Activated CD4-positive, alpha-beta T cell treated with anti-CD3 and anti-CD28 coated beads for 36 hours (primary cell): Measurements from ENCODE around the gene ELAVL1. TPM values are rescaled to one million over a fixed set of nuclear protein-coding genes. Genes with fewer than 3 reads are reported as not detected.

Experiments used
- ATAC-seq: fragments of 200-7000 bp; cut with Tn5 transposase; one replicate; pipeline ENCODE4 v1.10.0; 2021; ENCODE audit warnings: mild to moderate bottlenecking, moderate library complexity
- CTCF ChIA-PET: fragments of 350-600 bp; sonication (Branson Sonifier 250); formaldehyde crosslinking; loops from one replicate; lab custom pipeline; 2021; ENCODE audit warnings: antibody characterized with exemption; lab: Charles Lee
- POLR2A ChIA-PET: fragments of 350-600 bp; sonication (Branson Sonifier 250); formaldehyde crosslinking; loops from one replicate; lab custom pipeline; 2021; ENCODE audit warnings: antibody characterized with exemption, inconsistent platforms; lab: Charles Lee
- DNase-seq: peaks from one replicate; pipeline ENCODE4 v3.0.0-alpha.2; 2020
- H3K27ac Mint-ChIP-seq: one replicate; pipeline ENCODE4 v1.8.0; 2021; ENCODE audit warnings: mixed read lengths
- H3K27me3 Mint-ChIP-seq: one replicate; pipeline ENCODE4 v1.8.0; 2021; ENCODE audit warnings: mixed read lengths
- H3K36me3 Mint-ChIP-seq: one replicate; pipeline ENCODE4 v1.8.0; 2021; ENCODE audit warnings: low read depth, mixed read lengths
- H3K4me1 Mint-ChIP-seq: one replicate; pipeline ENCODE4 v1.8.0; 2021; ENCODE audit warnings: mixed read lengths
- H3K4me3 Mint-ChIP-seq: one replicate; pipeline ENCODE4 v1.8.0; 2021; ENCODE audit warnings: mild to moderate bottlenecking, moderate library complexity, mixed read lengths
- H3K9me3 Mint-ChIP-seq: one replicate; pipeline ENCODE4 v1.8.0; 2021; ENCODE audit warnings: low read depth, mixed read lengths
- intact Hi-C, 2 experiments: fragments of 100-400 bp; cut with DNase I in 1 of 2; cut with micrococcal nuclease in 1 of 2; formaldehyde crosslinking; loops; one replicate each; pipeline versions ENCODE4 v1.14.2 to v1.15.1; 2022 to 2024; cut with DNase I, micrococcal nuclease
- total RNA-seq, 2 experiments: library from RNA; stranded (reverse); gene quantifications; one replicate each; pipeline ENCODE4 v1.2.3, GENCODE V29; 2021

ELAVL1 gene
- total RNA-seq, 2 experiments from 2014 or later: 149 to 184 TPM

GRCh38 chr19:7983286-7983950 lies 22.0 kb downstream of the ELAVL1 start:
- Mint-ChIP-seq H3K4me3 (no peak overlapping the region), H3K9me3 (no peaks in the 10 kb centered on the region), H3K36me3 (peaks cover 40% of the 10 kb centered on the region), H3K4me1 (no peaks in the 10 kb centered on the region), H3K27me3 (no peaks in the 10 kb centered on the region), H3K27ac (no peak overlapping the region)
- ChIA-PET POLR2A (no interaction called here), CTCF (interaction anchor here (0.6 kb wide), 1 partner anchor 869 kb away, joined by 4 read pairs; no protein-coding TSS in a partner anchor)
- ATAC-seq: no peak
- intact Hi-C loops: no loop called here
- no peak for DNase-seq

- intact Hi-C loops: no loop called here
- POLR2A ChIA-PET: no interaction called here
Measured at GRCh38 chr19:7982651-7983099, 22.8 kb downstream of the ELAVL1 start.

GRCh38 chr19:7982103-7982502 lies 23.3 kb downstream of the ELAVL1 start:
- intact Hi-C loops: no loop called here

More at GRCh38 chr19:7982651-7983099, 22.8 kb downstream of the ELAVL1 start:
- H3K27me3 Mint-ChIP-seq: no peaks in the 10 kb centered on the region
- DNase-seq (no peak), ATAC-seq (no peak)
- H3K9me3 Mint-ChIP-seq: no peaks in the 10 kb centered on the region
- no peaks in the 10 kb centered on the region for H3K4me1 Mint-ChIP-seq
- H3K4me3 Mint-ChIP-seq: no peak overlapping the region
- no peak overlapping the region for H3K27ac Mint-ChIP-seq
- CTCF ChIA-PET: interaction anchor here (0.6 kb wide), 2 partner anchors 281 to 868 kb away, joined by 3 to 4 read pairs; no protein-coding TSS in a partner anchor
- peaks cover 34% of the 10 kb centered on the region for H3K36me3 Mint-ChIP-seq

GRCh38 chr19:7981661-7982060 lies 23.8 kb downstream of the ELAVL1 start:
- no peak overlapping the region for H3K4me3 Mint-ChIP-seq
- intact Hi-C loops: no loop called here
- no peak for DNase-seq
- no peaks in the 10 kb centered on the region for H3K9me3 Mint-ChIP-seq
- ATAC-seq: no peak
- H3K36me3 Mint-ChIP-seq: peaks cover 28% of the 10 kb centered on the region
- ChIA-PET CTCF (no interaction called here), POLR2A (no interaction called here)
- no peak overlapping the region for H3K27ac Mint-ChIP-seq
- no peaks in the 10 kb centered on the region for H3K4me1 Mint-ChIP-seq
- no peaks in the 10 kb centered on the region for H3K27me3 Mint-ChIP-seq

More at GRCh38 chr19:7982103-7982502, 23.3 kb downstream of the ELAVL1 start:
- peaks cover 29% of the 10 kb centered on the region for H3K36me3 Mint-ChIP-seq
- H3K27me3 Mint-ChIP-seq: no peaks in the 10 kb centered on the region
- H3K9me3 Mint-ChIP-seq: no peaks in the 10 kb centered on the region
- H3K27ac Mint-ChIP-seq: no peak overlapping the region
- DNase-seq (no peak), ATAC-seq (no peak)
- CTCF ChIA-PET: interaction anchor here (0.6 kb wide), 1 partner anchor 281 kb away, joined by 3 read pairs; no protein-coding TSS in a partner anchor
- POLR2A ChIA-PET: no interaction called here
- H3K4me3 Mint-ChIP-seq: no peak overlapping the region
- H3K4me1 Mint-ChIP-seq: no peaks in the 10 kb centered on the region

- peaks cover 24% of the 10 kb centered on the region for H3K36me3 Mint-ChIP-seq
- intact Hi-C loops: no loop called here
- no peaks in the 10 kb centered on the region for H3K9me3 Mint-ChIP-seq
- no peaks in the 10 kb centered on the region for H3K4me1 Mint-ChIP-seq
- DNase-seq: no peak
- CTCF ChIA-PET: no interaction called here
- no peak overlapping the region for H3K4me3 Mint-ChIP-seq
- ATAC-seq: no peak
- no peak overlapping the region for H3K27ac Mint-ChIP-seq
- POLR2A ChIA-PET: no interaction called here
- H3K27me3 Mint-ChIP-seq: no peaks in the 10 kb centered on the region
Measured at GRCh38 chr19:7981199-7981598, 24.2 kb downstream of the ELAVL1 start.

DNA sequence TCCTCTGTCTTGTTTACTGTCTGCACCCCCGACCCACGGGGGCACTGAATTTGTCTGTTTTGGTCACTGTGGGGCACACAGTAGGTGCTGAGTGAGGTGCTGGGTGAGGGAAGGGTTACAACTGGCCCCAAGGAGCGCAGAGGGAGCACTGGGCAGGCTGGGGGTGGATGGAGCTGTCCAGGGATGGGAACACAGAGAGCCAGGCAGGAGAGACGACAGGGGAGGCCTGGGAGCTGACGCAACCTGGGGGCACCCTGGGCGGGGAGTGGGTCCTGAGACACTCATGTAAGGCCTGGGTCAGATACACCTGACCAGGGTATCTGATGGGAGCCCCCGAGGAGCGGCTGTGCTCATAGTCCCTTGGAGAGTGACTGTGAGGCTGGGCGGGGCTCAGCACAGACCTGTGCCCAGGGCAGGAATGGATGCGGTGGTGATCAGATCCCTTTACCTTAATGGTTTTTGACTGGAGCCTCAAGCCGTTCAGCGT lies 24.8 kb downstream of the ELAVL1 start:
- intact Hi-C loops: no loop called here
- no peak for ATAC-seq
- ChIA-PET CTCF (no interaction called here), POLR2A (no interaction called here)
- Mint-ChIP-seq H3K36me3 (peaks cover 24% of the 10 kb centered on the region), H3K27ac (no peak overlapping the region), H3K4me1 (no peaks in the 10 kb centered on the region), H3K9me3 (no peaks in the 10 kb centered on the region), H3K27me3 (no peaks in the 10 kb centered on the region), H3K4me3 (no peak overlapping the region)
- no peak for DNase-seq

GRCh38 chr19:7980168-7980567 lies 25.3 kb downstream of the ELAVL1 start:
- Mint-ChIP-seq H3K4me3 (no peak overlapping the region), H3K36me3 (peaks cover 24% of the 10 kb centered on the region), H3K27me3 (no peaks in the 10 kb centered on the region), H3K27ac (no peak overlapping the region), H3K9me3 (no peaks in the 10 kb centered on the region), H3K4me1 (no peaks in the 10 kb centered on the region)
- ATAC-seq (no peak), DNase-seq (no peak)
- POLR2A ChIA-PET: no interaction called here
- intact Hi-C loops: no loop called here
- CTCF ChIA-PET: no interaction called here

DNA sequence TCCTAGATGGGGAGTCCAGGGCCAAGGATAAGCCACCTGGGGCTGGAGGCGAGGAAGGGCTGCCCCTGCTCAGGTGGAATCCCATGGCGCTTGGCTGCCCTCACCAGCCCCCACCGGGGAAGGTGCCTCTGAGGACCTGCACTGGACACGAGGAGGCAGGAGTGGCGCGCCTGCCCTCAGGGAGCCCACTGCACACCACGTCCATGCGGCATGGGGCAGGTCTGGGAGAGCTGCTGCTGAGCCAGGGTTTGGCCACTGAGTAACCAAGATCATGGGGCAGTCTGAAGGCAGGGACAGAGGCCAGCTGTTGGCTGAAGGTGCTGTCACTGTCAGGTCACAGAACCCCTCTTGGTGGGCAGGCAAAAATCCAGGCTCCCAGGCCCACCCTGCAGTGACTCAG lies 25.9 kb downstream of the ELAVL1 start:
- Mint-ChIP-seq H3K27me3 (no peaks in the 10 kb centered on the region), H3K4me3 (no peak overlapping the region), H3K36me3 (peaks cover 24% of the 10 kb centered on the region), H3K4me1 (no peaks in the 10 kb centered on the region), H3K27ac (no peak overlapping the region), H3K9me3 (no peaks in the 10 kb centered on the region)
- ChIA-PET POLR2A (no interaction called here), CTCF (no interaction called here)
- intact Hi-C loops: no loop called here
- ATAC-seq (no peak), DNase-seq (no peak)

DNA sequence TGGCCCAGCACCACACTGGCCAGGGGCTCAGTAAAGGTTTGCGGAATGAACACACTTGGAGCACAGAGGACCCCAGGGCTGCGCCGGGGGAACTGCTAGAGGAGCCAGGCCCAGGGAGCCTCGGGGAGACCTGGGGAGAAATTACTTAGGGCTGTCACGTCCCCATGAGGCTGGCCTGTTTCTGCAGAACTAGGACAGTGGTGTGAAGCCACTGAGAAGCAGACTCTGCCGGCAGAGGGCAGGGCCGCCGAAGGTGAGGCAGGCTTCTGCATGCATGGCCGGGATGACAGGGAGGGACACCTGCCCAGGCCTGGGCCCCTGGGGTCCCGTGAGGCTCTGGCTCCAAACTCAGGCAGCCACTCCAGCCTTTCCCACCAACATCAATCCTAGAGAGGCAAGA lies 26.4 kb downstream of the ELAVL1 start:
- peaks cover 24% of the 10 kb centered on the region for H3K36me3 Mint-ChIP-seq
- no peaks in the 10 kb centered on the region for H3K27me3 Mint-ChIP-seq
- H3K4me1 Mint-ChIP-seq: no peaks in the 10 kb centered on the region
- DNase-seq (no peak), ATAC-seq (no peak)
- H3K9me3 Mint-ChIP-seq: no peaks in the 10 kb centered on the region
- POLR2A ChIA-PET: no interaction called here
- CTCF ChIA-PET: no interaction called here
- intact Hi-C loops: no loop called here
- no peak overlapping the region for H3K4me3 Mint-ChIP-seq
- H3K27ac Mint-ChIP-seq: no peak overlapping the region

- Mint-ChIP-seq H3K4me1 (no peaks in the 10 kb centered on the region), H3K27me3 (no peaks in the 10 kb centered on the region), H3K27ac (no peak overlapping the region), H3K36me3 (peaks cover 30% of the 10 kb centered on the region), H3K4me3 (no peak overlapping the region), H3K9me3 (no peaks in the 10 kb centered on the region)
- intact Hi-C loops: no loop called here
- ChIA-PET CTCF (no interaction called here), POLR2A (no interaction called here)
- no peak for DNase-seq
- ATAC-seq: no peak
Measured at GRCh38 chr19:7978179-7978825, 27.1 kb downstream of the ELAVL1 start.

- DNase-seq (no peak), ATAC-seq (no peak)
- Mint-ChIP-seq H3K27ac (no peak overlapping the region), H3K36me3 (peaks cover 26% of the 10 kb centered on the region), H3K4me1 (no peaks in the 10 kb centered on the region), H3K4me3 (no peak overlapping the region), H3K27me3 (no peaks in the 10 kb centered on the region), H3K9me3 (no peaks in the 10 kb centered on the region)
- intact Hi-C loops: no loop called here
- CTCF ChIA-PET: no interaction called here
- POLR2A ChIA-PET: no interaction called here
Measured at GRCh38 chr19:7977723-7978040, 27.8 kb downstream of the ELAVL1 start.
